ENCODE results near the gene RHAG.
"Not testable (repeated sequence)": the region's sequence is repeated elsewhere in the genome, so short reads cannot be mapped to it uniquely, and the experiment has no call there.

GRCh38 chr6:49629485-49630088, 7.1 kb downstream of the RHAG start:
- TF ChIP-seq, protein P1, sequence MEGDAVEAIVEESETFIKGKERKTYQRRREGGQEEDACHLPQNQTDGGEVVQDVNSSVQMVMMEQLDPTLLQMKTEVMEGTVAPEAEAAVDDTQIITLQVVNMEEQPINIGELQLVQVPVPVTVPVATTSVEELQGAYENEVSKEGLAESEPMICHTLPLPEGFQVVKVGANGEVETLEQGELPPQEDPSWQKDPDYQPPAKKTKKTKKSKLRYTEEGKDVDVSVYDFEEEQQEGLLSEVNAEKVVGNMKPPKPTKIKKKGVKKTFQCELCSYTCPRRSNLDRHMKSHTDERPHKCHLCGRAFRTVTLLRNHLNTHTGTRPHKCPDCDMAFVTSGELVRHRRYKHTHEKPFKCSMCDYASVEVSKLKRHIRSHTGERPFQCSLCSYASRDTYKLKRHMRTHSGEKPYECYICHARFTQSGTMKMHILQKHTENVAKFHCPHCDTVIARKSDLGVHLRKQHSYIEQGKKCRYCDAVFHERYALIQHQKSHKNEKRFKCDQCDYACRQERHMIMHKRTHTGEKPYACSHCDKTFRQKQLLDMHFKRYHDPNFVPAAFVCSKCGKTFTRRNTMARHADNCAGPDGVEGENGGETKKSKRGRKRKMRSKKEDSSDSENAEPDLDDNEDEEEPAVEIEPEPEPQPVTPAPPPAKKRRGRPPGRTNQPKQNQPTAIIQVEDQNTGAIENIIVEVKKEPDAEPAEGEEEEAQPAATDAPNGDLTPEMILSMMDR (IDR thresholded peaks at IDR 0.05; ENCODE audit: insufficient read depth, low read depth, low read length): not testable (repeated sequence)
- not testable (repeated sequence) for TF ChIP-seq EZH2 (IDR thresholded peaks at IDR 0.05; ENCODE audit: insufficient read depth, low read length)
